IPS-18c (cell line): ENCODE data around the gene NAA80.

Experiments
- H3K4me3 ChIP-seq: 2 replicates; pipeline ENCODE4 v1.7.0; 2013; ENCODE audit warnings: low read depth, mild to moderate bottlenecking, low read length, moderate library complexity; ENCODE audit not compliant: insufficient read depth
- H3K9me3 ChIP-seq: one replicate; pipeline ENCODE4 v1.6.1; 2013; ENCODE audit warnings: mild to moderate bottlenecking, low read length, moderate library complexity; ENCODE audit not compliant: control insufficient read depth, insufficient read depth

The NAA80 gene

DNA sequence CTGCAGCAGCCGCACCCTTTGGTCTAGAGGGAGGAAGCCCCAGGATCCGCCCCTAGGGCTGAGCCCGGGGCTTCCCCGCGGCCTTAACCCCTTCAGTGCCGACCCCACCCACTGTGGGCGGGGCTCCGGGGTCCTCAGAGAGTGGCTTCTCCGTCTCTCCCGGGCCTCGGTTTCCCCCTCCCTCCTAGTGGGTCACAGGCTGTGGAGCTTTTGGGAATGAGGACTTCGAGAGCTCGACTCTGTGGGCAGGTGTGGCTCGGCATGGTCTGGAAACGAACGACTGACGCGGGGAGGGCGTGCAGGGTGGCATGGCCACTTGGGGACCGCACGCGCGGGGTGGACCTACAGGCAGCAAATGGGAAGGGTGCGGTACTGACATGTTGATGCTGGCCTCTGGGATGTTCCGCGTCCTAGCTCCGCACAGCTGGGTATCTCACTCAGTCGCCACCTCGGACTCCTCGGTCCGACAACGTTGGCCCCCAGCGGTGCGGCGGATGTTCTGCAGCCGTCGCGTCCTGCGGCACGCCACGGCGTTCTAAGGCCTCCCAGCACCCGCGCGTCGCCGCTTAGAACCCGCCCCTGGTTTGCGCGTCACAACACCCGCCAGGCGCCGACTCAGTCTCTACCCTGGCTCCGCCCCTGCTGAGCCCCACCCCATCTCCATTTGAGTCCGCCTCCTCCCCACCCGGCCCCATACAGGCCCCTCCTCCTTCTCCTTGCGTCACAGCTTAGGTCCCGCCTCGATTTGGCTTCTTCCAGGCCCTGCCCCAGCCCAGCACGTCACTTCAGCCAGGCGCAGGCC lies at the start of gene NAA80, which contains the start of gene HYAL3:
Gene NAA80 (minus strand): TSS at position 570 of the 802 bp plus-strand sequence. CDS start 1,942 bp downstream, outside the sequence.
Gene HYAL3 (minus strand): TSS at position 570 of the 802 bp plus-strand sequence. CDS start 3,803 bp downstream, outside the sequence.
- Histone ChIP-seq H3K9me3 (no peaks in the 10 kb centered on the region), H3K4me3 (peak within 1 kb of the TSS; percentile 96)

DNA sequence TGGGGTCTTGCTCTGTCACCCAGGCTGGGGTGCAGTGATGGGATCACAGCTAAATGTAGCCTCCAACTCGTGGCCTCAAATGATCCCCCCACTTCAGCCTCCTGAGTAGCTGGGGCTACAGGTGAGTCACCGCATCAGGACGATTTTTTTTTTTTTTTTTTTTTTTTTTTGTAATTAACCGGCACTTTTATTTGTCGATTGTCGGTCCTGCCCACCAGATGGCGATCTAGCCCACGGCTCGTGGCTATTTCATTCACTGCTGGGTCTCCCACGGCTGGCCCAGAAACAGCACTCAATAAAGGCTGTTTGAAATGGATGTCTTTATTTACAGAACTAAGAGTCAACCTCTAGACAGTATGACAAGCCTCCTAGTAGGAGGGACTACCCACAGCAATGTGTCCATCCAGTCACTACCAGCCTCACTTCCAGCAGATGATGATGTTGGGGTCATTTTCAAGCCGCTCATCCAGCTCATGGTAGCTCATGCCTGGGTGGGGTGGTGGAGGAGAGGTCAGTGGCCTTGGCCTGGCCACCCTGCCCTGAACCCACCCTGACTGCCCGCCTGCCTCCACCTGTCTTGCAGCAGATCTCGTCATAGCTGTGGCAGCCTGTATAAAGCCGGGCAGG lies 48.1 kb upstream of the NAA80 start:
- Histone ChIP-seq H3K4me3 (no peak overlapping the region), H3K9me3 (no peaks in the 10 kb centered on the region)

GRCh38 chr3:50345586-50346234 lies 46.5 kb upstream of the NAA80 start, which contains the start of gene ZMYND10:
Gene ZMYND10 (minus strand): TSS chr3:50345732. CDS start chr3:50345579, 153 bp downstream.
- Histone ChIP-seq H3K9me3 (no peaks in the 10 kb centered on the region), H3K4me3 (peak within 1 kb of the TSS; percentile 38)

GRCh38 chr3:50345008-50345407 lies 45.8 kb upstream of the NAA80 start:
- no peaks in the 10 kb centered on the region for H3K9me3 ChIP-seq
- H3K4me3 ChIP-seq: peak overlapping the region; percentile 38; the same call in 1 of the 2 replicates

DNA sequence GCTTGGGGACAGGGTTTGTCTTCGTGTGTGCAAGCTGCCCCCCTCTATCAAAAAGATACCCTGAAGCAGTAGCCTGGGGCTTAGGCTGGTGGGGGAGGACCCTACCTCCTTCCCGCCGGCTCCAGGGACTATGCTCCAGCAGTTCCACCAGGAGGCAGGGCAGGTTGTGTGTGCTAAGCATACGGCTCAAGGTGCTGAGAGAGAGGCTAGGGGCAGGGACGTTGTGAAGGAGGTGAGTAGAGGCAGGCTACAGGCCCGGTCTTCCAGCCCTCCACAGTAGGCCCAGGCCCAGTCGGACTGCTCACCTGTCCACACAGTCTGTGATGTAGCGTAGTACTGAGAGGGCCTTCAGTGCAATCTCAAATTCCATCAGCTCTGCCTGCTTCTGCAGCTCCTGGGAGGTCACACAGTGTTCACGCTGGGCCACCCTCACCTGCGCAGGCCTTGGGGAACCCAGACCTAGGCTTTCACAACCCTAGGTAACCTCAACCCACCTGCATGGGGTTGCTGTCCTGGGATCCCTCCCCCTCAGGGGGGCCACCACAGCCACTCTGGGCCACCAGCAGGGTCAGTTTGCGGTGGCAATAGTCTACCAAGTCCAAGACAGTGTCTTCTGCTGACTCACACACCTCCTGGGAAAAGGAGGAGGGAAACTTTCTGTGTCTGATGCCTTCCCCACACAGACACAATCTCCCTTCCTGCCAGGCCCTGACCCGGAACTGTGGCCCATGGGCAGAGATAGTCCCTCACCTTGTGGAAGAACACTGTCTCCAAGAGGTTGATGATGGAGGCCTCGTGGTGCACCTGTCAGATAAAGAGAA lies 43.8 kb upstream of the NAA80 start:
- H3K4me3 ChIP-seq: no peak overlapping the region
- no peaks in the 10 kb centered on the region for H3K9me3 ChIP-seq

GRCh38 chr3:50341996-50342650 lies 42.9 kb upstream of the NAA80 start:
- Histone ChIP-seq H3K4me3 (no peak overlapping the region), H3K9me3 (no peaks in the 10 kb centered on the region)

DNA sequence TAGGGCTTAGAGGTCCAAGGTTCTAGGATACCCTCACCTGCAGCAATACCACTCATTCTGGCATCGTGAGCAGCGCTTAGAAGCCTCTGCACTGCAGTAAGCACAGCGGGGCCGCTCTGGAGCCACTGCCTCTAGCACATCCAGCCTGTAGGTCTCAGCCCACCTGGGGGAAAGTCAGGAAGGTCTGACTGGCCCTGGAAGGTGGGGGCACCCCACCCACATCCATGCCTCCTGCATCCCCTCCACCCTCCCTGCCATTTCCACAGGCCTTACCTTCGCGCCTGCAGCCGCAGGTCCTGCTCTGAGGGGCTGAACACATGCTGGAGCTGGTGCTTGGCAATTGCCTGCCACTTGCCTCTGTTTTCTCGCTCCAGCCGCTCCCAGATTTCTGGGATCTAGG lies 42.3 kb upstream of the NAA80 start:
- H3K4me3 ChIP-seq: peak overlapping the region; percentile 15; the same call in 1 of the 2 replicates
- no peaks in the 10 kb centered on the region for H3K9me3 ChIP-seq

DNA sequence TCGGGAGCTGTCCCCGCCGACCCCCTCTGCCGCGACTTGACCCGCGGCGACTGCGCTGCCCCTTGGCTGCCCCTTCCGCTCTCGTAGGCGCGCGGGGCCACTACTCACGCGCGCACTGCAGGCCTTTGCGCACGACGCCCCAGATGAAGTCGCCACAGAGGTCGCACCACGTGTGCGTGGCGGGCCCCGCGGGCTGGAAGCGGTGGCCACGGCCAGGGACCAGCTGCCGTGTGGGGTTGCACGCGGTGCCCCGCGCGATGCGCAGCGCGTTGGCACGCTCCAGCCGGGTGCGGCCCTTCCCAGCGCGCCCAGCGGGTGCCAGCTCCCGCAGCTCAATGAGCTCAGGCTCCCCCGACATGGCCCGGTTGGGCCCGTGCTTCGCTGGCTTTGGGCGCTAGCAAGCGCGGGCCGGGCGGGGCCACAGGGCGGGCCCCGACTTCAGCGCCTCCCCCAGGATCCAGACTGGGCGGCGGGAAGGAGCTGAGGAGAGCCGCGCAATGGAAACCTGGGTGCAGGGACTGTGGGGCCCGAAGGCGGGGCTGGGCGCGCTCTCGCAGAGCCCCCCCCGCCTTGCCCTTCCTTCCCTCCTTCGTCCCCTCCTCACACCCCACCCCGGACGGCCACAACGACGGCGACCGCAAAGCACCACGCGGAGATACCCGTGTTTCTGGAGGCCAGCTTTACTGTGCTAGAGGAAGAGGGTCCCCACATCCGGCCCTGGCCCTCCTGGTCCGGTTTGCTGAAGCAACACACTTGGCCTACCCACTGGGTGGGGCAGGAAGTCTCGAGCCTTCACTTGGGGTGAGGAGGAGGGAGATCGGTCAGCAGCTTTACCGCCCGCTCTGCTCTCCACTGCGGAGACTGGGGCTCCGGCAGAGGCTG lies 41.5 kb upstream of the NAA80 start, which contains the start of gene RASSF1:
Gene RASSF1 (minus strand): TSS at position 389 of the 882 bp plus-strand sequence. CDS start 31 bp downstream, at position 358.
- Histone ChIP-seq H3K4me3 (peak within 1 kb of the TSS; percentile 50), H3K9me3 (no peaks in the 10 kb centered on the region)

DNA sequence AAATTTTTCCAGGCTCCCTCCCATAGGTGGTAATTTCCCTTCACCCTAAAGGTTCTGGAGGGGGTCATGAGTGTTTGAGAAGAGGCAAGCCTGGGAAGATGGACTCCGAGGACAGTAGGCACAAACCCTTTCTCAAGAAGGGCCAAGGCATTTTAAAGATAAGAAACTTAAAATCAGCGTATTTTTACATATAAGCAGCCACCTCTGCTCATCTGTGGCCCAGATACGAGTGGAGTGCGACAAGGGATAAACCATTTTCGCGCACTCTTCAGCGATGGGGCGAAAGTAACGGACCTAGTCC lies 40.9 kb upstream of the NAA80 start:
- H3K4me3 ChIP-seq: peak overlapping the region; percentile 50

DNA sequence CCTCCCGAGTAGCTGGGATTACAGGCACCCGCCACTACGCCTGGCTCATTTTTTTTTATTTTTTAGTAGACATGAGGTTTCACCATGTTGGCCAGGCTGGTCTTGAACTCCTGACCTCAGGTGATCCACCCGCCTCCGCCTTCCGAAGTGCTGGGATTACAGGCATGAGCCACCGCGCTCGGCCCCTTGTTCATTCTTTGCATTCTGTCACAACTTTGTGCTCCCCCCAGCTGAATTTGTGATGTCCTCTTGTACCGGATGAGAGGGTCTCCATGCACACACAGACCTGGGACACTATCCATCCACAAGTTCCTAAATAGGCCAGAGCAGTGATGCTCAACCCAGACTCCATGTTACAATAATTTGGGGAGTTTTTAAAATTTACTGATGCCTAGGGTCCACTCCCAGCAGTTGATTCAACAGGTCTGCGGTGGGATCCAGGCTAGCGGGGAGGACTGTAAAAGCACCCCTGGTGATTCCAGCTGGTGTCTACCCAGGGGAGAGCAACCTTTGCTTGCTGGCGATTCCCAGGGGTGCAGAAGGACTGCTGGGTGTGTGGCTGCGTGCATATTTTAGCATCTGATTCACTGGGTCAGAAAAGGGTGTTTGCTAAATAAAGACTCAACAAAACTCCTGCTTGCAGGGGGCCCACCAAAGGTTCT lies 40.4 kb upstream of the NAA80 start:
- H3K4me3 ChIP-seq: peak overlapping the region; percentile 50

More for the DNA sequence above, 40.9 kb upstream of the NAA80 start:
- H3K9me3 ChIP-seq: no peaks in the 10 kb centered on the region

GRCh38 chr3:50338965-50339364 lies 39.8 kb upstream of the NAA80 start:
- H3K9me3 ChIP-seq: no peaks in the 10 kb centered on the region
- H3K4me3 ChIP-seq: no peak overlapping the region

More for the DNA sequence above, 40.4 kb upstream of the NAA80 start:
- H3K9me3 ChIP-seq: no peaks in the 10 kb centered on the region

DNA sequence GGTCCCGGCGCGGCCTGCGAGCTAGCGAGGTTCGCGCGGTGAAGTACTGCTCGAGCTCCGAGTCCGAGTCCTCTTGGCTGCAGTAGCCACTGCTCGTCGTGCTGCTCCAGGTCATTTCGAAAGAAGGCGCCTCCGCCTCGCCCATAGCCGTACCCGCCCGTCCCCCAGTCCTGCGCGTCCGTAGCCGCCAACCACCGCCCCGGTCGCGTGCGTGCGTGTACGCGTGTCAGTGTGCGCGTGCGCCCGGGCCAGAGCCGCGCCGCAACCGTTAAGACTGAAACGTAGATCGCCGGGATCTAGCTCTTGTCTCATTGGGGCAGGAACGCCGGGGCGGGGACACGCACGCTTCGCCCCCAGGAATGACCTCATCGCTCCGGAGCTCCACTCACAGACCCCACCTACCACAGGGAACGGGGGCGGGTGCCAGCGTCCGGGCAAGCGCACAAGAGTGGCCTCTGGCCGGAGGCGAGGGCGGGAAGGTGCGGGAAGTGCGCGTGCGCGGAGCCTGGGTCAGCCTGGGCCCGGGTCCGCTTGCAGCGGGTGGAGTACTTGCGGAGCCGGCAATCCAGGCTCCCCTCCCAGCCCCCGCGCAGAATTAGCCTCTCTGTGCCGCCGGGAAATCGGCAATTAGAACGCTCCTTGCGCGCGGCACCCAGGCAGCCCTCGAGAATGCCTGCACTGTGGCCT lies 38.1 kb upstream of the NAA80 start:
- Histone ChIP-seq H3K9me3 (no peaks in the 10 kb centered on the region), H3K4me3 (peak overlapping the region; percentile 83)

- H3K9me3 ChIP-seq: no peaks in the 10 kb centered on the region
- peak overlapping the region; percentile 83 for H3K4me3 ChIP-seq
These were observed 37.4 kb upstream of the NAA80 start for GRCh38 chr3:50336452-50337174.
